ENCODE data around the gene CEBPG.

The CEBPG gene

GRCh38 chr19:33408538-33409434 is 35.3 kb downstream of the CEBPG start:
- no peak for DNase-seq

- no peak for DNase-seq
Observed at GRCh38 chr19:33409906-33410685, 36.6 kb downstream of the CEBPG start.

DNA sequence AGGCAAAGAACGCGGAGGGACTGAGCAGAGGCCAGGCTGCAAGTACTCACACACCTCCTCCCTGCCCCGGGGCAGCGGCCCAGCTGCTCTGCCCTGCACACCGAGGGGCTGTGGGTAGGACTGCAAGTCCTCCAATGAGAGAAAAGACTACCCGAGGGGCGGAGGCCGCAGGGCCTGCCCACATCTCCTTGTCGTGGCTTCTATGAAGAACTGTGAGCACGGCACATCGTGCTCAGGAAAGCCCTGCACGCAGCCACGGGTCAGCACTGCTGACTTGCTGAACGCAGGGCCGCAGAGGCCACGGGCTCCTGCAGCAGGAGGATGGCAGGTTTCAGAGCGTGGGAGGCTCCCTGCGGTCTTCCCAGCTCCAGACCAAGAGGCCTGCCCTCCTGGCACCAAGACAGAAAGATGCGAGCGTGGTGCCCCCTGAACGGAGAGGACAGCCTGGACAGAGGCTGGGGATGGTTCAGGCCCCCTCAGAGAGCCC is 37.4 kb downstream of the CEBPG start:
- DNase-seq = no peak

GRCh38 chr19:33411621-33412180 is 38.2 kb downstream of the CEBPG start:
- no peak for DNase-seq

- no peak for DNase-seq
Observed at GRCh38 chr19:33412601-33413425, 39.3 kb downstream of the CEBPG start.

- no peak for DNase-seq
Observed at GRCh38 chr19:33413426-33413725, 39.9 kb downstream of the CEBPG start.

- no peak for DNase-seq
Observed at GRCh38 chr19:33413868-33414666, 40.6 kb downstream of the CEBPG start.

- no peak for DNase-seq
Observed at GRCh38 chr19:33414667-33415605, 41.4 kb downstream of the CEBPG start.

DNA sequence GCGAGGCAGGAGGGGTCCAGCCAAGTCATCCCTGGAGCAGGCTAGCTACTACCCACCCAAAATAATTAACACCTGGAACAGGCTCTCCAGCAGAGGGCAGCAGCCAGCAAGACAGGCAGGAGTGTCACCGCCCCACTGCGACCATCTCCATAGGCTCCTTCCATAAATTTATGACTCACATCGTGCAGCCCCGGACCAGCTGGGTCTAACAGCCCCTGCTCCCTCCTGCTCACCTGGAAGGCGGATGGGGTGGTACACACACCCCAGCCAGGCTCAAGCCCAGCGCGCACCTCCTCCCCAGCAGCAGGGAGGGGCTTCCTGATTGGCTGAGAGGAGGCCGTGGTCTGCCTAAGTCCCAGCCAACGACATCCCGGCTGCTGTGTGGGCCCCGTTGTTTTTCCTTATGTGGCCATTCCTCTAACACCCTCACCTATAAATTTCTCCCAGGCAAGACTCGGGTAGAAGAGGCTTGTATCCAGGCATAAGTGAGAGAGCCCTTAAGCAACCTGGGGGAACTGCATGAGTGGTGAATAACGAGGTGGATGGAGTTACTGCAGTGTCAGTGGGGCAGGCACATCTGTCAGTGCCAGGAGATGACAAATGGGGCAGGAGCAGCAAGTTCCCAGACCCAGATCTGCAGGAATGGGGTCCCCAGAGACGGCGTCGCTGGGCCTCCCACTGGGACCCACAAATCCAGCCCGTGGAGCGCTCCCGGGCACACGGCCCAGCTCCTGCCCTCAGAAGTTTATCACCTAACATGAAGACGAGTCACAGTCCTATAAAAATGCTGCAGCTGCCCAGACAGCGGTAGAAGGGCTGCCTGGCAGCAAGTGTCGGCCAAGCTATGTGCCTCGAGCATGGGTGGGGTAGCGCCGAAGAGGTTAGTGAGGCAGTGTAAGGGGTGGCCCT is 43.1 kb downstream of the CEBPG start:
- DNase-seq = peak; percentile 51

- DNase-seq = no peak
Observed at GRCh38 chr19:33417751-33418150, 44.2 kb downstream of the CEBPG start.

- no peak for DNase-seq
Observed at GRCh38 chr19:33418461-33418860, 45.0 kb downstream of the CEBPG start.

DNA sequence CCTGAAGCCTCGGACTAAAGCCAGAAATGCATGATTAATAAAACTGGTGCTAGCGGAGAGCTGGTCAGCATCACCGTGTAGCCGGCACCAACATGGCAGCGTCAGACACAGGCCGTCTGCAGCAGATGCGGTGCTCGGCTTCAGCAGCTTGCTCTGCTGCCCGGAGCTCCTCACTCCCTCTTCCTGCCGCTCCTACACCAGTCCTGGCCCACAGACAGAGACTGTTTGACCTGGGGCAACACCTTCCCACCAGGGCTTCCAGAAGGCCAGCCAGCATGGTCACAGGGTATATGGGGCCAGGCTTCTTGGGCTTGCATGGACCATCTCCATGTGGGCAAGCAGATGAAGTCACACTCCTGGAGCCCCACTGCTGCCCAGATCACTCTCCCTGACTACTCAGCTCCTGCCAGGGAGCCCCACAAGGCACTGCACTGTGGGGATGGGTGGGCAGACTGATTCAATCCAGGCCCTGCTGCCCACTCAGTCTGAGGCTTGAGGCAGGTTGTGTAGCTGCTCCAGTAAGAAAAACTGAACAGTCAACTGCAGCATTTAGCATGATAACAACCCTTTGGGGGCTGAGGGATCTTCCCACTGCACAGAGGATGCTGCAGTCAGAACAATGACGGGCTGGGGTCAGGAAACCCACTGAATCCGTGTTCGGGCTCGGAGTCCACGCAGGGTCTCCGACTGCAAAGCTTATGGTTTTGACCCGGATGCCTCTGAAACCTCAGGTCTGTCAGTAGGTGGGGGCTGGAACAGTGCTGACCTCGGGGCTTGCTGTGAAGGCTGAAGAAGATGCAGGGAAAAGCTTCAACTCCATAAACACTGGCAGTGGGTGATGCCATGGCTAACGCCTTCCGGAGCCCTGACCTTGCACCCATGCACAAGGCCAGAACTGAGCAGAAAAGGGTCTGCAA is 45.6 kb downstream of the CEBPG start:
- DNase-seq = no peak

GRCh38 chr19:33419788-33420130 is 46.2 kb downstream of the CEBPG start:
- no peak for DNase-seq

- DNase-seq = no peak
Observed at GRCh38 chr19:33420821-33421220, 47.3 kb downstream of the CEBPG start.

- no peak for DNase-seq
Observed at GRCh38 chr19:33421368-33421767, 47.9 kb downstream of the CEBPG start.

GRCh38 chr19:33422369-33423180 is 49.1 kb downstream of the CEBPG start:
- DNase-seq = no peak

DNA sequence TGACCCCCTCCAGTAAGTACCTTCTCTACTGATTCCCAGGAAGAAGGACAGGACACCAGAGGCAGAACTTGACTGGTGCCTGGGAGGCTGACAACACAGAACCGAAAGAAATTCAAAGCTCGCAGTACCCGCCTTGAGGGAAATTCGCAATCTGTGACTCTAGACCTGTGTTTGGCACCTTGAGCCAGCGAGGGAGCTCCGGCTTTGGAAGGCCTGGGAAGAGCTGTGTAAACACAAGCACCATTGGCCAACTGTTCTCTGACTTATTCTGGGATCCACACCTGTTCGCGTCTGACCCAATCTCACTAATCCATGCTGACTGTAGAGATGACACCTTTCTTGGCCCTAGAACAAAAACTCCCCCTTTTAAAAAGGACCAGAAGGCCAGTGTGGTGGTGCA is 50.7 kb downstream of the CEBPG start:
- DNase-seq = no peak

Data from AML-193 (cell line).